Measurements from ENCODE around the gene SPDYE18.
"Not testable (repeated sequence)": the region's sequence is repeated elsewhere in the genome, so short reads cannot be mapped to it uniquely, and the experiment has no call there.

- TF ChIP-seq EZH2phosphoT487 (IDR thresholded peaks at IDR 0.05; ENCODE audit: borderline replicate concordance, low read length); CTCF (conservative IDR thresholded peaks at IDR 0.05; ENCODE audit: low read depth, low read length): not testable (repeated sequence)
These were observed 12.5 kb upstream of the SPDYE18 start for GRCh38 chr7:77074786-77075396.
